ENCODE results near the gene MC1R.

Gene MC1R

DNA sequence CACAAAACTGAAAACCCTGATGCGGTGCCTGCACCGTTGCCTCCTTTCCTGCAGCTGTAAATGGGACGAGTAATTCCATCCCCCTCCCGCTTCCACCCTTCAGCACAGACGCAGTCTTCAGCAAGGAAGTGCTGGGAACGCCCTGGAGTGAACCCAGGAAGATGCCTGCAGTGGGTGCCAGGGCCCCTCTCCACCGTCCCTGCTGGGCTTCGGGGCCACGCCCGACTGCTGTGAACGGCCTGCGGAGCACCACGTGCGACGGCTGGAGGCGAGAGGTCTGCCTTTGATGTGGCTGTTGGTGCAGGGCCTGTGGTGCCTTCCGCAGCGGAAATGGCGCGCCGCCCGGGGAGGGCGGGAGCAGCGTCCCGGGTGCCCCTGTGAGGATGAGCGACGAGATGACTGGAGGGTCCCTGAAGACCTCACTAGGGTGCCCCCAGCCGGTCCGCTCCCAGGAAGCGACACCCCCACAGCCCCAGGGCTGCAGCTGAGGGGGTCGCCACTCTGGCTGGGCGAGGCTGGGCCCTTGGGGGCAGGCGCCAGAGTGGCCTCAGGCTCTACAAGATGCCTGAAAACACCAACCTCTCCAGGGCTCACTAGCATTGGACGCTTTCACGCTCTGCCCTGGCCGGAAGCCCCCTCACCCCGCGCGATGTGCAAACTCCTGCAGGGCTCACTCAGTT is 749 bp upstream of the MC1R start:
- no peak overlapping the region for H3K27ac ChIP-seq
- TF ChIP-seq ZFX (IDR thresholded peaks at IDR 0.05), result no peak
- TF ChIP-seq, protein P1, sequence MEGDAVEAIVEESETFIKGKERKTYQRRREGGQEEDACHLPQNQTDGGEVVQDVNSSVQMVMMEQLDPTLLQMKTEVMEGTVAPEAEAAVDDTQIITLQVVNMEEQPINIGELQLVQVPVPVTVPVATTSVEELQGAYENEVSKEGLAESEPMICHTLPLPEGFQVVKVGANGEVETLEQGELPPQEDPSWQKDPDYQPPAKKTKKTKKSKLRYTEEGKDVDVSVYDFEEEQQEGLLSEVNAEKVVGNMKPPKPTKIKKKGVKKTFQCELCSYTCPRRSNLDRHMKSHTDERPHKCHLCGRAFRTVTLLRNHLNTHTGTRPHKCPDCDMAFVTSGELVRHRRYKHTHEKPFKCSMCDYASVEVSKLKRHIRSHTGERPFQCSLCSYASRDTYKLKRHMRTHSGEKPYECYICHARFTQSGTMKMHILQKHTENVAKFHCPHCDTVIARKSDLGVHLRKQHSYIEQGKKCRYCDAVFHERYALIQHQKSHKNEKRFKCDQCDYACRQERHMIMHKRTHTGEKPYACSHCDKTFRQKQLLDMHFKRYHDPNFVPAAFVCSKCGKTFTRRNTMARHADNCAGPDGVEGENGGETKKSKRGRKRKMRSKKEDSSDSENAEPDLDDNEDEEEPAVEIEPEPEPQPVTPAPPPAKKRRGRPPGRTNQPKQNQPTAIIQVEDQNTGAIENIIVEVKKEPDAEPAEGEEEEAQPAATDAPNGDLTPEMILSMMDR (conservative IDR thresholded peaks at IDR 0.05), result no peak

DNA sequence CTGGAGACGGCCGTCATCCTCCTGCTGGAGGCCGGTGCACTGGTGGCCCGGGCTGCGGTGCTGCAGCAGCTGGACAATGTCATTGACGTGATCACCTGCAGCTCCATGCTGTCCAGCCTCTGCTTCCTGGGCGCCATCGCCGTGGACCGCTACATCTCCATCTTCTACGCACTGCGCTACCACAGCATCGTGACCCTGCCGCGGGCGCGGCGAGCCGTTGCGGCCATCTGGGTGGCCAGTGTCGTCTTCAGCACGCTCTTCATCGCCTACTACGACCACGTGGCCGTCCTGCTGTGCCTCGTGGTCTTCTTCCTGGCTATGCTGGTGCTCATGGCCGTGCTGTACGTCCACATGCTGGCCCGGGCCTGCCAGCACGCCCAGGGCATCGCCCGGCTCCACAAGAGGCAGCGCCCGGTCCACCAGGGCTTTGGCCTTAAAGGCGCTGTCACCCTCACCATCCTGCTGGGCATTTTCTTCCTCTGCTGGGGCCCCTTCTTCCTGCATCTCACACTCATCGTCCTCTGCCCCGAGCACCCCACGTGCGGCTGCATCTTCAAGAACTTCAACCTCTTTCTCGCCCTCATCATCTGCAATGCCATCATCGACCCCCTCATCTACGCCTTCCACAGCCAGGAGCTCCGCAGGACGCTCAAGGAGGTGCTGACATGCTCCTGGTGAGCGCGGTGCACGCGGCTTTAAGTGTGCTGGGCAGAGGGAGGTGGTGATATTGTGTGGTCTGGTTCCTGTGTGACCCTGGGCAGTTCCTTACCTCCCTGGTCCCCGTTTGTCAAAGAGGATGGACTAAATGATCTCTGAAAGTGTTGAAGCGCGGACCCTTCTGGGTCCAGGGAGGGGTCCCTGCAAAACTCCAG is 1.1 kb downstream of the MC1R start:
- no peak for TF ChIP-seq ZFX (IDR thresholded peaks at IDR 0.05)
- TF ChIP-seq, protein P1 (conservative IDR thresholded peaks at IDR 0.05), result no peak
- H3K27ac ChIP-seq, result no peak overlapping the region

DNA sequence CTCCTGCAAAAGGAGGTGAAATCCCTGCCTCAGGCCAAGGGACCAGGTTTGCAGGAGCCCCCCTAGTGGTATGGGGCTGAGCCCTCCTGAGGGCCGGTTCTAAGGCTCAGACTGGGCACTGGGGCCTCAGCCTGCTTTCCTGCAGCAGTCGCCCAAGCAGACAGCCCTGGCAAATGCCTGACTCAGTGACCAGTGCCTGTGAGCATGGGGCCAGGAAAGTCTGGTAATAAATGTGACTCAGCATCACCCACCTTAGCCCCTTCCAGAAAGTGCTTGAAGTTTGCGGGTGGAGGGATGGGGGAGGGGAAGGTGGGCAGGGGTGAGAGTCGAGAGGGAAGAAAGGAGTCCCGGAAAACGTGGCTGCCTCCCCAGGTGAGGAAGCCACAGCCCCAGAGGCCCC is 2.1 kb downstream of the MC1R start:
- no peak overlapping the region for H3K27ac ChIP-seq
- TF ChIP-seq ZFX (IDR thresholded peaks at IDR 0.05), result no peak
- TF ChIP-seq, protein P1 (conservative IDR thresholded peaks at IDR 0.05), result no peak

DNA sequence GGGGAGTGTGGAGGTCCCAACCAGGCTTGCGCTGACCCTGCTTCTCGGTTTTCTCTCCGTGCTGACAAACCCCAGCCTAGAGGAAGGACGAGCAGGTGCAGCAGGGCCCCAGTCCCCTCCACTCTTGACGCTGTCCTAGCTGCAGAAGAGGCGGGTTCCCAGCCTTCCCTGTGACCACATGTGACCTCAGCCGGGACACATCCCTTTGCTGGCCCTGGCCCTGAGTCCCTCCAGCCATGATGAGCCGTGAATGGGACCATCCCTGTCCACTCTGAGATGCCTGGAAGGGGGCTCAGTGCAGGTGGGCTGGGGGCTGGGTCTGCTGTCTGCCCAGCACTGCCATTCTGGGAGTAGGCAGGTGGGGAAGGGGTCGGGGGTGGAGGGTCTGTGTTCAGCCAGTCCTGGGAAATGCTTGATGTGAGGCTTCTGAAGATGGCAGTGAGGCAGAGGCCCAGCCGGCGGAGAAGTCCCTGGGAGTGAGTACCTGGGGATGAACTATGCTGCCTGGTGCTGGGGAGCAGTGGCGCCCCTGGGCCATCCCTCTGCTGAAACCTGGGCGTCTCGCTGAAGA is 2.6 kb downstream of the MC1R start:
- TF ChIP-seq ZFX (IDR thresholded peaks at IDR 0.05), result no peak
- TF ChIP-seq, protein P1 (conservative IDR thresholded peaks at IDR 0.05), result no peak
- H3K27ac ChIP-seq, result no peak overlapping the region

- no peak overlapping the region for H3K27ac ChIP-seq
- no peak for TF ChIP-seq ZFX (IDR thresholded peaks at IDR 0.05)
- TF ChIP-seq, protein P1 (conservative IDR thresholded peaks at IDR 0.05), result no peak
These were observed 3.2 kb downstream of the MC1R start for GRCh38 chr16:89921702-89922476.

DNA sequence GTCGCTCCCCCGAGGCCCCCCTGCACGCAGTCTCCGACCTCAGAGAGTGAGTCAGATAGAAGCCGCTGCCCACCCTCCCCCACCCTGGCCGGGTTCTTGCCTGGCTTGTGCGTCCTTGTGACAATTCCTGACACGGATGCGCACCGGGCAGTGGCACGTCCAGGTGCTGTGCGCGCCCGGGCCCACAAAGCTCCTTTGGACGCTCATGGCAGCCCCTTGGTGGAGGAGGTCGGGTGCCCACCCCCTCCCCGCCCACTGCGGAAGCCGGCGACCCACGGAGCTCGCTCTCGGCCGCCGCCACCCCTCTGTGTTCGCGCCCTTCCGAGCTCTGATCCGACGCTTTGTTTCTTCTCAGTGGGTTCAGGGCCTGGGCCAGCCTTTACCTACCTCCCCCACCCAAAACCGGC is 3.8 kb downstream of the MC1R start:
- TF ChIP-seq ZFX (IDR thresholded peaks at IDR 0.05), result no peak
- TF ChIP-seq, protein P1 (conservative IDR thresholded peaks at IDR 0.05), result no peak
- H3K27ac ChIP-seq, result peak overlapping the region; percentile 40; the same call in 1 of the 2 replicates
